ENCODE measurements around the gene SQOR.

The SQOR gene

DNA sequence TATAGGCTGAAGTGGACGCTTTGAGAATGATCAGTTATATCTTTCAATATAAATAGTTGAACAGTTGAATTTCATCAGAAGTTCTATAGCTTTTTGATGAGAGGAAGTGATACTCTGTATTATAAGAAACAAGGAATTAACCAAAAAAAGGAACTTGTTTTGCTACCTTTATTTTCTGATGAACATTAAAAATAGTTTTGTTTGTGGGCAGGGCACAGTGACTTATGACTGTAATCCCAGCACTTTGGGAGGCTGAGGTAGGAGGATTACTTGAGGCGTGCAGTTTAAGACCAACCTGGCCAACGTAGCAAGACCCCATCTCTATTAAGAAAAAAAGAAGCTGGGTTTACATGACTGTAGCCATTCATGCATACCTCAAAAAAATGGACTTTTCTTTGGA is 30.9 kb upstream of the SQOR start:
- TF ChIP-seq, protein P1, sequence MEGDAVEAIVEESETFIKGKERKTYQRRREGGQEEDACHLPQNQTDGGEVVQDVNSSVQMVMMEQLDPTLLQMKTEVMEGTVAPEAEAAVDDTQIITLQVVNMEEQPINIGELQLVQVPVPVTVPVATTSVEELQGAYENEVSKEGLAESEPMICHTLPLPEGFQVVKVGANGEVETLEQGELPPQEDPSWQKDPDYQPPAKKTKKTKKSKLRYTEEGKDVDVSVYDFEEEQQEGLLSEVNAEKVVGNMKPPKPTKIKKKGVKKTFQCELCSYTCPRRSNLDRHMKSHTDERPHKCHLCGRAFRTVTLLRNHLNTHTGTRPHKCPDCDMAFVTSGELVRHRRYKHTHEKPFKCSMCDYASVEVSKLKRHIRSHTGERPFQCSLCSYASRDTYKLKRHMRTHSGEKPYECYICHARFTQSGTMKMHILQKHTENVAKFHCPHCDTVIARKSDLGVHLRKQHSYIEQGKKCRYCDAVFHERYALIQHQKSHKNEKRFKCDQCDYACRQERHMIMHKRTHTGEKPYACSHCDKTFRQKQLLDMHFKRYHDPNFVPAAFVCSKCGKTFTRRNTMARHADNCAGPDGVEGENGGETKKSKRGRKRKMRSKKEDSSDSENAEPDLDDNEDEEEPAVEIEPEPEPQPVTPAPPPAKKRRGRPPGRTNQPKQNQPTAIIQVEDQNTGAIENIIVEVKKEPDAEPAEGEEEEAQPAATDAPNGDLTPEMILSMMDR (IDR thresholded peaks at IDR 0.05) = no peak
- no peaks in the 10 kb centered on the region for H3K9me3 ChIP-seq
- no peaks in the 10 kb centered on the region for H3K27me3 ChIP-seq
- H3K27ac ChIP-seq = peak overlapping the region; percentile 28
- H3K36me3 ChIP-seq = peaks cover 19% of the 10 kb centered on the region
- peaks cover 3 to 5% of the 10 kb centered on the region in 2 experiments for H3K4me1 ChIP-seq (ENCODE audit: control insufficient read depth in 1 of 2, insufficient read depth in 1 of 2, low read depth in 1 of 2, low read length in 1 of 2)
- no peak overlapping the region for H3K4me3 ChIP-seq (ENCODE audit: low read depth in 1 of 2, low read length in 1 of 2)

GRCh38 chr15:45604326-45604725 is 30.5 kb upstream of the SQOR start:
- H3K27me3 ChIP-seq = no peaks in the 10 kb centered on the region
- peak overlapping the region; percentile 28 for H3K27ac ChIP-seq
- H3K36me3 ChIP-seq = peaks cover 23% of the 10 kb centered on the region
- no peaks in the 10 kb centered on the region for H3K9me3 ChIP-seq
- H3K4me3 ChIP-seq (ENCODE audit: low read depth in 1 of 2, low read length in 1 of 2) = no peak overlapping the region
- TF ChIP-seq, protein P1 (IDR thresholded peaks at IDR 0.05) = no peak
- peaks cover 3 to 5% of the 10 kb centered on the region in 2 experiments for H3K4me1 ChIP-seq (ENCODE audit: control insufficient read depth in 1 of 2, insufficient read depth in 1 of 2, low read depth in 1 of 2, low read length in 1 of 2)

- TF ChIP-seq, protein P1 (IDR thresholded peaks at IDR 0.05) = no peak
- Histone ChIP-seq H3K27me3 (no peaks in the 10 kb centered on the region), H3K9me3 (no peaks in the 10 kb centered on the region), H3K4me1 (ENCODE audit: control insufficient read depth in 1 of 2, insufficient read depth in 1 of 2, low read depth in 1 of 2, low read length in 1 of 2) (peaks cover 3 to 5% of the 10 kb centered on the region in 2 experiments), H3K27ac (no peak overlapping the region), H3K4me3 (ENCODE audit: low read depth in 1 of 2, low read length in 1 of 2) (no peak overlapping the region), H3K36me3 (peaks cover 27% of the 10 kb centered on the region)
Measured at GRCh38 chr15:45606413-45606812, 28.4 kb upstream of the SQOR start.

- Histone ChIP-seq H3K4me3 (ENCODE audit: low read depth in 1 of 2, low read length in 1 of 2) (no peak overlapping the region), H3K27ac (no peak overlapping the region), H3K27me3 (no peaks in the 10 kb centered on the region), H3K36me3 (peaks cover 27% of the 10 kb centered on the region), H3K9me3 (no peaks in the 10 kb centered on the region), H3K4me1 (ENCODE audit: control insufficient read depth in 1 of 2, insufficient read depth in 1 of 2, low read depth in 1 of 2, low read length in 1 of 2) (peaks cover 3 to 5% of the 10 kb centered on the region in 2 experiments)
- TF ChIP-seq, protein P1 (IDR thresholded peaks at IDR 0.05) = no peak
Measured at GRCh38 chr15:45606841-45607240, 28.0 kb upstream of the SQOR start.

GRCh38 chr15:45611305-45611704 is 23.5 kb upstream of the SQOR start:
- Histone ChIP-seq H3K4me1 (ENCODE audit: control insufficient read depth in 1 of 2, insufficient read depth in 1 of 2, low read depth in 1 of 2, low read length in 1 of 2) (no peaks in the 10 kb centered on the region), H3K9me3 (no peaks in the 10 kb centered on the region), H3K27ac (no peak overlapping the region), H3K27me3 (no peaks in the 10 kb centered on the region), H3K4me3 (ENCODE audit: low read depth in 1 of 2, low read length in 1 of 2) (no peak overlapping the region), H3K36me3 (peaks cover 22% of the 10 kb centered on the region)
- TF ChIP-seq, protein P1 (IDR thresholded peaks at IDR 0.05) = no peak

Measured in neutrophil (primary cell).